Measurements from ENCODE around the gene AGAP2.
"Not testable (repeated sequence)": the region's sequence is repeated elsewhere in the genome, so short reads cannot be mapped to it uniquely, and the experiment has no call there.

AGAP2 gene

DNA sequence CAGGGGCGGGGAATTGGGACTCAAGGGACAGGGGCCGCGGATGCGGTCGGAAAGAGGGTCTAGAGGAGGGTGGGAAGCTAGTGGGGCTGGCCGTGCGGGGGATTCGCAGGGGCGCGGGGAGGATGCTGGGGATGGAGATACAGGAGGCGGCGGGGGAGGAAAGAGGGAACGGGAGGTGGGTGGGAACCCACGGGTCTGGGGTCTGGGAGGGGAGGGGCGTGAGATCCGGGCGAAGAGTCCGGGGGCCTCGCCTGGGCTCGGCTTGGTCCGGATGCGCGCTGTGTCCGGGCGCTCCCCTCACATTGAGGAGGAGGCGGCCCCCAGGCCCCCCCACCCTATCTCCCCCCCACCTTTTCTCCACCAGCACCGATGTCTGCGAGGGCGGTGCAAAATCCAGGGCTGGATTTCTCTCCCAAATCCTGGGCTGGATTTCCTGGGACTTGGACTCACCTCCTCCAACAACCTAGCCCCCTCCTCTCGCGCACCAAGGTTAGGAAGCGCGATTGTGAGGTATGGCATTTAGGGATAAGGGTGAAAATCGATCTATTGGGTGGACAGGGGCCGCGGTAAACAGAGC lies at the start of gene AGAP2:
TSS of gene AGAP2 (minus strand) at position 82 of the 577 bp plus-strand sequence. CDS start 496 bp downstream, outside the sequence.
- H3K4me3 ChIP-seq (ENCODE audit: low read length): no peak within 1 kb of the TSS

DNA sequence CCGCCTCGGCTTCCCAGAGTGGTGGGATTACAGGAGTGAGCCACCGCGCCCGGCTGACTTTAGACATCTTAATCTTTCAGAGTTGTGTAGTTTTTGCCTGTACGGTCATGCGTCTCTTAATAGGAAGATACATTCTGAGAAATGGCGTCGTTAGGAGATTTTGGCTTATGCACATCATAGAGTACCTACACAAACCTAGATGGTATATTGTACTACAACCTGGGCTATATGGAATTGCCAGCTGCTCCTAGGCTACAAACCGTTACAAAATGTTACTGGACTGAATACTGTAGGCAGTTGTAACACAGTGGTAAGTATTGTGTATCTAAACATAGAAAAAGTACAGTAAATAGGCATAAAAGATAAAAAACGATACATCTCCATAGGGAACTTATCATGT lies 45.3 kb upstream of the AGAP2 start:
- H3K4me3 ChIP-seq (ENCODE audit: low read length): no peak overlapping the region
- no peak for TF ChIP-seq ZNF274 (IDR thresholded peaks at IDR 0.05; ENCODE audit: low read depth, low read length)

More for the DNA sequence above, at the start of gene AGAP2:
- TF ChIP-seq ZNF274 (IDR thresholded peaks at IDR 0.05; ENCODE audit: low read depth, low read length): no peak

DNA sequence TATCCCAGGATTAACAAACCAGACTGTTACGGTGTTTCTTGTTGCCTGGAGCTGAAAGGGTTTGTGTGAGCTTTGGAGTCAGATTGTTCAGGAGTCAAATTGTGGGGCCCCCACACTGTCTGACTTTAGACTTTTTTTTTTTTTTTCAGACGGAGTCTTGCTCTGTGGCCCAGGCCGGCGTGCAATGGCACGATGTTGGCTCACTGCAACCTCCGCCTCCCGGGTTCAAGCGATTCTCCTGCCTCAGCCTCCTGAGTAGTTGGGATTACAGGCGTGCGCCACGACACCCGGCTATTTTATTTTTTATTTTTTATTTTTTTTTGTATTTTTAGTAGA lies 44.9 kb upstream of the AGAP2 start:
- TF ChIP-seq ZNF274 (IDR thresholded peaks at IDR 0.05; ENCODE audit: low read depth, low read length): no peak
- peak overlapping the region; percentile 92 for H3K4me3 ChIP-seq (ENCODE audit: low read length)

DNA sequence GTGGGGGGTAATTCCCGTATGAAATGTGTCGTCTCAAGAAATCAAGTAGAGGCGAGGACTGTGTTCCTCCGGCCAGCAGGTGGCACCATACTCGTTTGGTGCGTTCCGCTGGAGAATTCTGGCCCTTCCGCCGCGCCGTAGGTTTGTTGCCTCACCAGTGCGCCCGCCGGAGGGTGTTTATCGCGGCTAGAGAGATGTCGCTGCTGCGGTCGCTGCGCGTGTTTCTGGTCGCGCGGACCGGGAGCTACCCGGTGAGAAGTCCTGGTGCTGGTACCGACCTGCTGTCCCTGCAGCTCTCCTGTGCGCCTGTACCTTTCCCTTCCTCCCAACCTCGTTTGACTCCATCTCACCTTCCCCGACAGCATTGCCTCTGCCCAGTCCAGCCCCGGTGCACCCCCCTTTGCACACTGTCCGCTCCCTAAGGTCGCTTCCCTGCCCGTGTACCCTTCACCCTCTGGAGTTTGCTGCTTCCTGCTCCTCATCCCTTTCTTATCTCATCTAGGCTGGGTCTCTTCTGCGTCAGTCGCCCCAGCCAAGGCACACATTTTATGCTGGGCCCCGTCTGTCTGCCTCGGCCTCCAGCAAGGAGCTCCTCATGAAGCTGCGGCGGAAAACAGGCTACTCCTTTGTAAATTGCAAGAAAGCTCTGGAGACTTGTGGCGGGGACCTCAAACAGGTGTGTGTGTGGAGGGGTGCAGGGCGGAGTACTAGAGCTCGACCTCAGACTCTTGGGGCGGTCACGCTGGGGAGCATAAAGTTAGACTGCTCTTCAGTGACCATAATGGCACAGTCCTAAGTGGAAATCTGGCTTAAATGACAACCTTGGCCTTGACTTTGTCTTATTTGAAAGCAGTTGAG lies 44.3 kb upstream of the AGAP2 start, which contains the start of gene TSFM:
TSS of gene TSFM (plus strand) at position 180 of the 858 bp plus-strand sequence. CDS start at position 195, 15 bp downstream.
- H3K4me3 ChIP-seq (ENCODE audit: low read length): peak within 1 kb of the TSS; percentile 92
- no peak for TF ChIP-seq ZNF274 (IDR thresholded peaks at IDR 0.05; ENCODE audit: low read depth, low read length)

DNA sequence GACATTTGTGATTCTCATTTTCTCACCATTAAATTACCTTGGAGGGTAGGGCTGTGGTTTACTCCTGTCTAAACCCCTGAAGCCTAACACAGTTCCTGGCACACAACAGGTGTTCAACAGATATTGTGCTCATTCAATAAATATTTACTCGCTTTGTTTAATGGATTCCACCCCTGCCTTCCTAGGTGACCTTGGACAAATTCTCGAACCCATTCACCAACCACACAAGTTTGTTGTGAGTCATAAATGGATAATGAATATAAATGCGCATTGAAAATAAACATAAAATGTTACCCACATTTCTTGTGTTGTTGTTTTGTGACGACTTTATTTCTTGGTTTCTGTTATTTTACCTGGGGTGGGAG lies 43.7 kb upstream of the AGAP2 start:
- H3K4me3 ChIP-seq (ENCODE audit: low read length): no peak overlapping the region
- TF ChIP-seq ZNF274 (IDR thresholded peaks at IDR 0.05; ENCODE audit: low read depth, low read length): no peak

DNA sequence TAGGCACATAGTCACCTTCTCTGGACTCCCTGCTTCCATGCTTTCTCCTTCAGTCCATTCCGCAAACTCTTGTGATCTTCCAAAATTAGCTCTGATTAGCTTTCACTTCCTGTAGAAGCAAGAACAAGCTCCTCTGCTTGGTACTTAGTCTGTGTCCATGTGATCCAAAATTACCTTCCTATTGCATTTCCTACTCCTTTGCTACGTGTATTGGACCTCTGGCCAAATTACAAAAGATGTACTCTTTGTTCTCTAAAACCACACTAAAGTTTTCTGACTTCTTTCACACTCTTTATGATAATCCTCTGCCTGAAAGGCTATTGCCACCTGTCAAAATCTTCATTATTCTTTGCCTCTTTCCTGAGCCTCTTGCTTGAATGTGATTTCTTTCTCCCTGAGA lies 43.3 kb upstream of the AGAP2 start:
- H3K4me3 ChIP-seq (ENCODE audit: low read length): no peak overlapping the region
- TF ChIP-seq ZNF274 (IDR thresholded peaks at IDR 0.05; ENCODE audit: low read depth, low read length): no peak

DNA sequence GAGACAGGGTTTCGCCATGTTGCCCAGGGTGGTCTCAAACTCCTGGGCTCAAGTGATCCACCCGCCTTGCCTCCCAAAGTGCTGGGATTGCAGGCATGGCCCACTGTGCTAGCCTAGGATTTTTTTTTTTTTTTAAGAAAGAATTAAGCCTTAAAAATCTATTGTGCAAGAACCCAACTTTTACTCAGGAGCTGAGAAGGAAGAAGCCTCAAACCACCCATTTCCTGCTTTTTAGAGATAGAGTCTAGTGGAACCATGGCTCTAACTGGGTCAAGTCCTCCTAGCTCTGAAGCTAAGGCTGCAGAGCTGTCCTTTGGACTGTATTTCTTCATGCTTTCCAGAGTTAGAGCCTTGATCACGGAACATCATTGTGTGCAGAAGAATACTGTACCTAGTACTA lies 42.7 kb upstream of the AGAP2 start:
- TF ChIP-seq ZNF274 (IDR thresholded peaks at IDR 0.05; ENCODE audit: low read depth, low read length): no peak
- no peak overlapping the region for H3K4me3 ChIP-seq (ENCODE audit: low read length)

DNA sequence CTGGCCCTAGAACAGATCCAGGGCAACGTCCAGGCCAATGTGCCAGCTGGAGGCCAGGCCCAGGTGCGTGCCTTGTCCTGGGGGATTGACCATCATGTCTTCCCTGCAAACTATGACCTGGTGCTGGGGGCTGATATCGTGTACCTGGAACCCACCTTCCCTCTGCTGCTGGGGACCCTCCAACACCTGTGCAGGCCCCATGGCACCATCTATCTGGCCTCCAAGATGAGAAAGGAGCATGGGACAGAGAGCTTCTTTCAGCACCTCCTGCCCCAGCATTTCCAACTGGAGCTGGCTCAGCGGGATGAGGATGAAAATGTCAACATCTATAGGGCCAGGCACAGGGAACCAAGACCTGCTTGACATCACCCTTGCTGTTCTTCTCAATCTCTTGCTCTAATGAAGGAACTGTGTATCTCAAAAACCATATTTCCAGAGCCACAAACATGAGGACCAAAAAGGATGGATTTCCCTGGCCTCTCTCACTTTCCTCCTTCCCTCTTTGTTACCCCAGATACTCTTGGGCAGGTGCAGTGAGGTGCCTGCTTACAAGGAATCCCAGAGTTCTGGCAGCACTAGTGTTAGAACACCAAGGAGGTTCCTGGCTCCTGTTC lies 41.8 kb upstream of the AGAP2 start:
- H3K4me3 ChIP-seq (ENCODE audit: low read length): no peak overlapping the region
- TF ChIP-seq ZNF274 (IDR thresholded peaks at IDR 0.05; ENCODE audit: low read depth, low read length): no peak

DNA sequence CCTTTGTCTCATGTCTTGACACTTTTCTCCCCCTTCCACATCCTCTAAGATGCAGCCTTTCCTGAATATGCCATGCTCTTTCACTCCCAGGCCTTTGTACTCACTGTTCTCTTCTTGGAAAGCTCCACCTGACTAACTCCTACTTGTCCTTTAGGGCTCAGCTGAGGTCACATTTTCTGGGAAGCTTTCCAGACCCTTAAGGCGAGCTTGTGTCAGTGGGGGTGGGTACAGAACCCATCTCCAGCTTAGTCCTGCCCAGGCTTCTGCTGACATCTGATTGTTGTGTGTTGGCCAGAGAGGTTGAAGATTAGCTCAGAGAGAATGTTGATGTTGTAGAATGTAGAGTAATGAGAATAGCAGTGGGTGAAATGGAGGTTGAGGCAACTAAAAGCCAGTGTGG lies 41.2 kb upstream of the AGAP2 start:
- TF ChIP-seq ZNF274 (IDR thresholded peaks at IDR 0.05; ENCODE audit: low read depth, low read length): no peak
- no peak overlapping the region for H3K4me3 ChIP-seq (ENCODE audit: low read length)

DNA sequence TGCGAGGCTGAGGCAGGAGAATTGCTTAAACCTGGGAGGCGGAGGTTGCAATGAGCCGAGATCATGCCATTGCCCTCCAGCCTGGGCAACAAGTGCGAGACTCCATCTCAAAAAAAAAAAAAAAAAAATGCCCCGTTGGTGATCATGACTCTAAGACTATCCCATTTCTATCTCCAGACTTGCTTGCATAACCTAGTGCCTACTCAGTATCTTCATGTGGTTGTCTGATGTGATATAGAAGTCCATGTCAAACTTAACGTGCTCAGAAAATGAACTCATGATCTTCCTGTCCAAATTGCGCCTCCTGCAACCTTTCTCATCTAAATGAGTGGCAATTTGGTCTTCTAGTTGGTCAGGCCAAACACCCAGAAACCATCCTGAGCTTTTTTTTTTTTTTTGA lies 39.4 kb upstream of the AGAP2 start:
- no peak overlapping the region for H3K4me3 ChIP-seq (ENCODE audit: low read length)
- TF ChIP-seq ZNF274 (IDR thresholded peaks at IDR 0.05; ENCODE audit: low read depth, low read length): no peak

DNA sequence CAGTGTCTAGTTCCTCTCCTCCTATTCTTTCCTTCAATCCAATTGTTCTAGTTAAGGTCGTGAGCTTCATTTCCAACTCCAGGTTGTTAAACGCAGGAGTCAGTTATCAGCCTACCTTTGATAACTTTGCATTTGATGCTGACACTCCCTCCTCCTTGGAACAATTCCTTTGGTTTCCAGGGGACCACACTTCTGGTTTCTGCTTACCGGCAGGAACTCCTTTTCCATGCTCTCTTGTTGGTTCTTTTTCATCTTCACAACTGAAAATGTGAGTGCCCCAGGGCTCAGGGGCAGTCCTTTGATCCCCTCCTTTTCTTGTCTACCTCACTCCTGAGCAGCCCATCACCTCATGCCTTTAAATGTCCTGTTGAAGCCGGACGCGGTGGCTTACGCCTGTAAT lies 38.8 kb upstream of the AGAP2 start:
- no peak overlapping the region for H3K4me3 ChIP-seq (ENCODE audit: low read length)
- no peak for TF ChIP-seq ZNF274 (IDR thresholded peaks at IDR 0.05; ENCODE audit: low read depth, low read length)

DNA sequence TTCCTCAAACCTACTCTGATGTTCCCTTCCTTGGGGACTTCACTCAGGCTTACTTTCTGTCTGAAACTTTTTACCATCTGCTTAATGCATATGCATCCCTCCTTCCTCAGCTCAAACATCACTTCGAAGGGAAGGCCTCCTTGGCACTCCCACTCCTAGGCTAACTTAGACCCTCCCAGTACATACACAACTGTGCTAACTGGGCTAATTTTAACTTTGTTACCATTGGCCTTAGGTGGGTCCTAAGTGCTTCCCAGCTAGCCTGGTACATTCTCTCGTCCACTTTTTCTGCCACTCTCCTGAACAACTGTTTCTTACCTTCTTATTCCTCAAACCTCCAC lies 37.7 kb upstream of the AGAP2 start:
- H3K4me3 ChIP-seq (ENCODE audit: low read length): no peak overlapping the region
- TF ChIP-seq ZNF274 (IDR thresholded peaks at IDR 0.05; ENCODE audit: low read depth, low read length): no peak

DNA sequence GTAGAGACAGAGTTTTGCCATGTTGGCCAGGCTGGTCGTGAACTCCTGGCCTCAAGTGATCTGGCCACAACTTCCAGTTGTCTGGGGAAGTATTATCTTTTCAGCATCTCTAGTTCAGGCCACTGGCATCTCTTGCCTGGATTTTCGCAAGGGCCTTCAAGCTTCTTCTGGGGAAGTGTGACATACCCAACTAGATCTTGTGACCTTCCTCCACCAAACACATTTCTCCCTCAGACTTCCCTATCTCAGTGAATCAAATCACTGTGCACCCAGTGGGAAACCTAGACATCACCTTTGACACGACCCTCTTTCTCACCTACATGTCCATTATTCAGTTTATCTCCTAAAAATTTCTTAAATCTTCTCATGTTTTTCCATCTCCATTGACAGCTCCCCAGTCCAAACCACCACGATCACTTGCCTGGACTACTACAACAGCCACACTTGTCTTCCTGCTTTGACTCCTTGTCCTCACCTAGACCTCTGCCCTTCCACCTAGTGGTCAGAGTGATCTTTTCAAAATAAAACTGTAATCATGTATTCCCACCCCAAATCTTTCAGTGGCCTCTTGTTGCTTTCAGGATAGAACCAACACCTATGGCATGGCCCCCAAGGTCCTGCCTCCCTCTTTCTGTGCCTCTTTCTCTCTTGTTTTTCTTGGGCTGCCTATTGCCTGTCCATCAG lies 37.2 kb upstream of the AGAP2 start:
- no peak overlapping the region for H3K4me3 ChIP-seq (ENCODE audit: low read length)
- no peak for TF ChIP-seq ZNF274 (IDR thresholded peaks at IDR 0.05; ENCODE audit: low read depth, low read length)

DNA sequence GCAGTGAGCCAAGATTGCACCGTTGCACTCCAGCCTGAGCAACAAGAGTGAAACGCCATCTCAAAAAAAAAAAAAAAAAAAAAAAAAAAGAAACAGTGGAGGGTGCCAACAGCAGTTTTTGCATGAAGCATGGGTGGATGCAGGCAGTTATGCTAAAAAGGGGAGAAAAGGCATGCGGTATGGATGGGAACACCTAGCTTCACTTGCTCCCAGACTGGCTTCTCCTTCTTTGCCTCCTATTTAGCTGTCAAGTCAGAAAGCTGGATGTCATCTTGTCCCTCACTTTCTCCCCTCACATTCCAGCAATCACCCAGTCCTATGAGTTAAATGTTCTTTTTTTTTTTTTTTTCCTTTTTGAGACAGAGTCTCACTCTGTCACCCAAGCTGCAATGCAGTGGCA lies 36.5 kb upstream of the AGAP2 start:
- no peak for TF ChIP-seq ZNF274 (IDR thresholded peaks at IDR 0.05; ENCODE audit: low read depth, low read length)

DNA sequence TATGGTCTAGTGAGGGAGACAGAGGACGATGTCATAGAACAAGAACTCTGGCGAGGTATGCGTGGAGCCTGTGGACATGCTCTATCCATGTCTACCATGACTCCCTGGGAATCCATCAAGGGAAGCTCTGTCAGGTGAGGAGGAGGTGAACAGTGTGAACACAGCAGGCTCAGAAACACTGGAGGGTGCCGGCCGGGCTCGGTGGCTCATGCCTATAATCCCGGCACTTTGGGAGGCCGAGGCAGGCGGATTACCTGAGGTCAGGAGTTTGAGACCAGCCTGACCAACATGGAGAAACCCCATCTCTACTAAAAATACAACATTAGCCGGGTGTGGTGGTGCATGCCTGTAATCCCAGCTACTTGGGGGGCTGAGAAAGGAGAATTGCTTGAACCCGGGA lies 36.1 kb upstream of the AGAP2 start:
- not testable (repeated sequence) for H3K4me3 ChIP-seq (ENCODE audit: low read length)

More for the DNA sequence above, 36.5 kb upstream of the AGAP2 start:
- no peak overlapping the region for H3K4me3 ChIP-seq (ENCODE audit: low read length)

All from GM08714 (cell line).